Measurements from ENCODE around the gene NELFCD. TPM values are rescaled to one million over a fixed set of nuclear protein-coding genes. Genes with fewer than 3 reads are reported as not detected.

The NELFCD gene
- total and polyA plus RNA-seq, 10 of the 15 experiments (the other 5 are each of a cell fraction or from before 2014, with no cell fraction given) = 8.9 to 109 (median 82.9) TPM

DNA sequence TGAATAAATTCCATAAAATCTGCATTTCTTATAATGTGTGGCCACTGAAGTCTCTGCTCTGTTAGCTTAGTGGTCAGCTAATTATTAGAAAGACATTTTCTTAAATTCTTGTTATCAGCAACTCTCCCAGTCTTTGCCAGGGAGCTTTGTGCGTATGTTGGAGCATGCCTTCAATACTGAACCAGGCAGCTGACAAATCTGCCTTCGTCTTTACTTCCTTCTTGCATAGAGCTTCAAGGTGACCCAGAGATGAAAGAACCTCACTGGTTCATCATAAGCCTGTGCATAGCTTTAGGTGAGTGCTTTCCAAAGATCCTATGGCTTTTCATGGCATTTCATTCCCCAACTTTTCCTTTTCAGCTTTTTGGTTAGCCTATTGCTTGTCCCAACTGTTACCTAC lies 43.0 kb upstream of the NELFCD start:
- Histone ChIP-seq H3K4me3 (peak overlapping the region; percentile 7; the same call in 1 of the 2 replicates), H3K27me3 (replicated peaks in 1 of 2; ENCODE audit: control insufficient read depth in 2 of 2, insufficient read depth in 2 of 2, low read length in 1 of 2) (no peaks in the 10 kb centered on the region), H3K4me1 (ENCODE audit: control insufficient read depth, insufficient read depth, low read length) (peaks cover 10% of the 10 kb centered on the region; the same call in 1 of the 2 replicates), H3K4me2 (ENCODE audit: control insufficient read depth, insufficient read depth) (peak overlapping the region; percentile 53; the same call in 1 of the 2 replicates), H2AFZ (ENCODE audit: control insufficient read depth, low read depth, low read length) (peak overlapping the region; percentile 58; the same call in 1 of the 2 replicates), H3K9me3 (replicated peaks; ENCODE audit: control insufficient read depth, insufficient read depth, low read length) (no peaks in the 10 kb centered on the region; the same call in 2 of the 3 replicates), H4K20me1 (ENCODE audit: control insufficient read depth, insufficient read depth) (no peaks in the 10 kb centered on the region), H3K36me3 (ENCODE audit: control insufficient read depth in 2 of 2, insufficient read depth in 2 of 2, low read length in 1 of 2) (no peaks in the 10 kb centered on the region), H3K27ac (ENCODE audit: control insufficient read depth, insufficient read depth) (no peak overlapping the region), H3K9ac (ENCODE audit: control insufficient read depth, insufficient read depth, low read length) (no peak overlapping the region), H3K79me2 (ENCODE audit: control insufficient read depth, insufficient read depth, low read length) (no peaks in the 10 kb centered on the region)
- in situ Hi-C loops (cut with MboI) = no loop called here
- ATAC-seq (no peak), DNase-seq (ENCODE audit: low read depth, low spot score) (no peak), FAIRE-seq (no peak)
- ChIA-PET SMC1A (ENCODE audit: uncharacterized antibody, unreplicated experiment) (interaction anchor here (0.8 to 3.7 kb wide), 5 partner anchors 15 to 70 kb away, joined by 3 to 16 read pairs (median 4); no protein-coding TSS in a partner anchor), CTCF (interaction anchor here (0.6 to 2.1 kb wide), 6 partner anchors 15 to 269 kb away, joined by 3 to 6 read pairs (median 4); no protein-coding TSS in a partner anchor), RAD21 (ENCODE audit: unreplicated experiment) (interaction anchor here (1.0 to 1.5 kb wide), 4 partner anchors 23 to 71 kb away, joined by 3 to 4 read pairs (median 4); no protein-coding TSS in a partner anchor), POLR2A (no interaction called here)
- WGBS (ENCODE audit: insufficient coverage, insufficient replicate concordance, low lambda C conversion rate, missing lambda C conversion rate) = 62% methylated on average over 2 of the region's 2 CpGs
- TF ChIP-seq STAT1 (conservative IDR thresholded peaks at IDR 0.05) (no peak), TCF12 (IDR thresholded peaks at IDR 0.05; ENCODE audit: low read depth, low read length) (no peak), CREM (IDR thresholded peaks at IDR 0.05; ENCODE audit: low read depth) (no peak), CEBPB (IDR thresholded peaks at IDR 0.05; ENCODE audit: borderline replicate concordance in 1 of 2, low read depth in 2 of 2, low read length in 2 of 2) (no peak), DPF2 (IDR thresholded peaks at IDR 0.05) (no peak), NR2F1 (conservative IDR thresholded peaks at IDR 0.05) (no peak), FOXM1 (IDR thresholded peaks at IDR 0.05; ENCODE audit: low read depth, low read length) (no peak), ZSCAN29 (IDR thresholded peaks at IDR 0.05) (no peak), MEF2B (IDR thresholded peaks at IDR 0.05; ENCODE audit: partially characterized antibody, poor library complexity, severe bottlenecking) (no peak), RELA (IDR thresholded peaks at IDR 0.05; ENCODE audit: borderline replicate concordance, partially characterized antibody) (no peak), CHD4 (IDR thresholded peaks at IDR 0.05) (no peak), ZBED1 (IDR thresholded peaks at IDR 0.05; ENCODE audit: borderline replicate concordance) (no peak)
- TF ChIP-seq, protein P1, sequence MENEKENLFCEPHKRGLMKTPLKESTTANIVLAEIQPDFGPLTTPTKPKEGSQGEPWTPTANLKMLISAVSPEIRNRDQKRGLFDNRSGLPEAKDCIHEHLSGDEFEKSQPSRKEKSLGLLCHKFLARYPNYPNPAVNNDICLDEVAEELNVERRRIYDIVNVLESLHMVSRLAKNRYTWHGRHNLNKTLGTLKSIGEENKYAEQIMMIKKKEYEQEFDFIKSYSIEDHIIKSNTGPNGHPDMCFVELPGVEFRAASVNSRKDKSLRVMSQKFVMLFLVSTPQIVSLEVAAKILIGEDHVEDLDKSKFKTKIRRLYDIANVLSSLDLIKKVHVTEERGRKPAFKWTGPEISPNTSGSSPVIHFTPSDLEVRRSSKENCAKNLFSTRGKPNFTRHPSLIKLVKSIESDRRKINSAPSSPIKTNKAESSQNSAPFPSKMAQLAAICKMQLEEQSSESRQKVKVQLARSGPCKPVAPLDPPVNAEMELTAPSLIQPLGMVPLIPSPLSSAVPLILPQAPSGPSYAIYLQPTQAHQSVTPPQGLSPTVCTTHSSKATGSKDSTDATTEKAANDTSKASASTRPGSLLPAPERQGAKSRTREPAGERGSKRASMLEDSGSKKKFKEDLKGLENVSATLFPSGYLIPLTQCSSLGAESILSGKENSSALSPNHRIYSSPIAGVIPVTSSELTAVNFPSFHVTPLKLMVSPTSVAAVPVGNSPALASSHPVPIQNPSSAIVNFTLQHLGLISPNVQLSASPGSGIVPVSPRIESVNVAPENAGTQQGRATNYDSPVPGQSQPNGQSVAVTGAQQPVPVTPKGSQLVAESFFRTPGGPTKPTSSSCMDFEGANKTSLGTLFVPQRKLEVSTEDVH (IDR thresholded peaks at IDR 0.05; ENCODE audit: low read depth, partially characterized antibody) = no peak
- BruUV-seq (replicated peaks) = no TSS peak
- intact Hi-C loops (cut with micrococcal nuclease; ENCODE audit: unreplicated experiment) = no loop called here
